ENCODE data around the gene DNER. TPM values are rescaled to one million over a fixed set of nuclear protein-coding genes. Genes with fewer than 3 reads are reported as not detected.

DNER gene
- polyA plus RNA-seq, 3 donors: 0.12 to 0.20 (median 0.16) TPM

DNA sequence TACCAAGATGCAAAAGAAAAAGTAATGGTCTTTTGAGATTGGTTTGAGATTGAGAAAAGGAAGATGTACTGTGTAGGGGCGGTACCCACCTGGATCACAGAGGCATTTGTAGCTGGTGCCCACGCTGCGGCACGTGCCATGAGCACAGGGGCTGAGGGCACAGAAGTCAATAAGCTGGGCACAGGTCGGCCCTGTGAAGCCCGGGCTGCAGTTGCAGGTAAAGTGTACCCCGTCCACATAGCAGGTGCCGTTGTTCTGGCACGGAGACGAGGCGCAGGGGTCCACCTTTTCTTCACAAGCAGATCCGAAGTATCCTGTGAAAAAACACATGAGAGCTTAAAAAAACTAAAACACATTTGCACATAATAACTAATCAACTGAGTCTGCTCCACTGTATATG is 267.1 kb downstream of the DNER start:
- no peak overlapping the region for H3K9ac ChIP-seq (ENCODE audit: insufficient read depth, low read length, poor library complexity, severe bottlenecking)
- no peaks in the 10 kb centered on the region for H4K20me1 ChIP-seq (ENCODE audit: insufficient read depth, low read length)
- no peaks in the 10 kb centered on the region for H3K36me3 ChIP-seq (replicated peaks in 1 of 2; ENCODE audit: control insufficient read depth in 1 of 2, insufficient read depth in 2 of 2, low read length in 2 of 2)
- H3K79me2 ChIP-seq (ENCODE audit: insufficient read depth, low read length): no peaks in the 10 kb centered on the region
- H3K36me3 Mint-ChIP-seq: no peaks in the 10 kb centered on the region
- peaks cover 13% of the 10 kb centered on the region for H3K4me1 Mint-ChIP-seq
- no peak overlapping the region for H3K4me2 ChIP-seq (replicated peaks; ENCODE audit: extremely low read depth, low read length, poor library complexity, severe bottlenecking)
- H3K27ac ChIP-seq (ENCODE audit: low read depth in 1 of 2, low read length in 2 of 2): no peak overlapping the region
- 94% methylated on average over 12 of the region's 12 CpGs for WGBS (ENCODE audit: insufficient coverage)
- TF ChIP-seq, protein P1, sequence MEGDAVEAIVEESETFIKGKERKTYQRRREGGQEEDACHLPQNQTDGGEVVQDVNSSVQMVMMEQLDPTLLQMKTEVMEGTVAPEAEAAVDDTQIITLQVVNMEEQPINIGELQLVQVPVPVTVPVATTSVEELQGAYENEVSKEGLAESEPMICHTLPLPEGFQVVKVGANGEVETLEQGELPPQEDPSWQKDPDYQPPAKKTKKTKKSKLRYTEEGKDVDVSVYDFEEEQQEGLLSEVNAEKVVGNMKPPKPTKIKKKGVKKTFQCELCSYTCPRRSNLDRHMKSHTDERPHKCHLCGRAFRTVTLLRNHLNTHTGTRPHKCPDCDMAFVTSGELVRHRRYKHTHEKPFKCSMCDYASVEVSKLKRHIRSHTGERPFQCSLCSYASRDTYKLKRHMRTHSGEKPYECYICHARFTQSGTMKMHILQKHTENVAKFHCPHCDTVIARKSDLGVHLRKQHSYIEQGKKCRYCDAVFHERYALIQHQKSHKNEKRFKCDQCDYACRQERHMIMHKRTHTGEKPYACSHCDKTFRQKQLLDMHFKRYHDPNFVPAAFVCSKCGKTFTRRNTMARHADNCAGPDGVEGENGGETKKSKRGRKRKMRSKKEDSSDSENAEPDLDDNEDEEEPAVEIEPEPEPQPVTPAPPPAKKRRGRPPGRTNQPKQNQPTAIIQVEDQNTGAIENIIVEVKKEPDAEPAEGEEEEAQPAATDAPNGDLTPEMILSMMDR (IDR thresholded peaks at IDR 0.05): no peak
- no peak overlapping the region for H3K27ac Mint-ChIP-seq
- peaks cover 4 to 9% of the 10 kb centered on the region in 2 donors for H3K4me1 ChIP-seq (ENCODE audit: control insufficient read depth in 1 of 2, insufficient read depth in 2 of 2, low read length in 2 of 2)
- H3K9me3 ChIP-seq (replicated peaks in 1 of 2; ENCODE audit: control insufficient read depth in 1 of 2, insufficient read depth in 1 of 2, low read length in 2 of 2): no peaks in the 10 kb centered on the region
- H3K9me3 Mint-ChIP-seq: peaks cover 0 to 6% (median 0%) of the 10 kb centered on the region in 7 donors
- H3K27me3 Mint-ChIP-seq (ENCODE audit: low read depth in 3 of 3): peaks cover 6 to 9% (median 7%) of the 10 kb centered on the region in 3 donors
- peaks cover 0 to 6% of the 10 kb centered on the region in 2 donors for H3K27me3 ChIP-seq (ENCODE audit: control insufficient read depth in 2 of 2, insufficient read depth in 2 of 2, low read length in 2 of 2)
- DNase-seq: no peak
- no peak overlapping the region for H3K4me3 Mint-ChIP-seq
- intact Hi-C loops (cut with micrococcal nuclease): no loop called here
- H3K4me3 ChIP-seq (replicated peaks in 1 of 3; ENCODE audit: low read depth in 2 of 3, low read length in 3 of 3): no peak overlapping the region
- H2AFZ ChIP-seq (ENCODE audit: insufficient read depth, low read depth, low read length, poor library complexity, severe bottlenecking): no peak overlapping the region

DNA sequence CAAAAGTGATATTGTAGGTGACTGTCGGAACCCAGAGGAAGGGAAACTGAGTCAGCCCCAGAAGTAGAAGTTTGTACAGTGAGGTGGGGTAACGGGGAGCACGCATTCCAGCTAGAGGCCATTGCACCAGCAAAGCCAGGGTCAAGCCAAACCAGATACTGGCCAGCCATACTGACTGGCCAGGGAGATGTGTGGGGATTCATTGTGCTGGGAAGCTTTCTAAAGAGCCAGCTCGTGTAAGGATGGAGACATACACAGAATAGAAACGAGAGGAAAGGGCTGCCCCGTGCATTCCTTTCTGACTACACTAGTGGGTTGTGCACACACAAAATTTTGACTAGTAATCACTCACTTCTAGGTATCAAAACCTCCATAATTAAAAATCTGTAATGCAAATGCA is 268.0 kb downstream of the DNER start:
- H3K4me3 ChIP-seq (replicated peaks in 1 of 3; ENCODE audit: low read depth in 2 of 3, low read length in 3 of 3): no peak overlapping the region
- H3K4me2 ChIP-seq (replicated peaks; ENCODE audit: extremely low read depth, low read length, poor library complexity, severe bottlenecking): no peak overlapping the region
- DNase-seq: no peak
- H3K36me3 Mint-ChIP-seq: no peaks in the 10 kb centered on the region
- H3K36me3 ChIP-seq (replicated peaks in 1 of 2; ENCODE audit: control insufficient read depth in 1 of 2, insufficient read depth in 2 of 2, low read length in 2 of 2): no peaks in the 10 kb centered on the region
- no peak overlapping the region for H3K9ac ChIP-seq (ENCODE audit: insufficient read depth, low read length, poor library complexity, severe bottlenecking)
- H3K4me3 Mint-ChIP-seq: no peak overlapping the region
- no peak overlapping the region for H2AFZ ChIP-seq (ENCODE audit: insufficient read depth, low read depth, low read length, poor library complexity, severe bottlenecking)
- no peaks in the 10 kb centered on the region for H4K20me1 ChIP-seq (ENCODE audit: insufficient read depth, low read length)
- H3K27me3 Mint-ChIP-seq (ENCODE audit: low read depth in 3 of 3): peaks cover 6 to 13% (median 9%) of the 10 kb centered on the region in 3 donors
- peaks cover 0 to 6% (median 1%) of the 10 kb centered on the region in 7 donors for H3K9me3 Mint-ChIP-seq
- no peak overlapping the region for H3K27ac Mint-ChIP-seq
- intact Hi-C loops (cut with micrococcal nuclease): no loop called here
- TF ChIP-seq, protein P1 (IDR thresholded peaks at IDR 0.05): no peak
- no peaks in the 10 kb centered on the region for H3K79me2 ChIP-seq (ENCODE audit: insufficient read depth, low read length)
- no peak overlapping the region for H3K27ac ChIP-seq (ENCODE audit: low read depth in 1 of 2, low read length in 2 of 2)
- peaks cover 4 to 9% of the 10 kb centered on the region in 2 donors for H3K4me1 ChIP-seq (ENCODE audit: control insufficient read depth in 1 of 2, insufficient read depth in 2 of 2, low read length in 2 of 2)
- WGBS (ENCODE audit: insufficient coverage): 100% methylated on average over 4 of the region's 6 CpGs
- peaks cover 0 to 6% of the 10 kb centered on the region in 2 donors for H3K27me3 ChIP-seq (ENCODE audit: control insufficient read depth in 2 of 2, insufficient read depth in 2 of 2, low read length in 2 of 2)
- peaks cover 13% of the 10 kb centered on the region for H3K4me1 Mint-ChIP-seq
- no peaks in the 10 kb centered on the region for H3K9me3 ChIP-seq (replicated peaks in 1 of 2; ENCODE audit: control insufficient read depth in 1 of 2, insufficient read depth in 1 of 2, low read length in 2 of 2)
